ENCODE results near the gene HYAL2.

HYAL2 gene

DNA sequence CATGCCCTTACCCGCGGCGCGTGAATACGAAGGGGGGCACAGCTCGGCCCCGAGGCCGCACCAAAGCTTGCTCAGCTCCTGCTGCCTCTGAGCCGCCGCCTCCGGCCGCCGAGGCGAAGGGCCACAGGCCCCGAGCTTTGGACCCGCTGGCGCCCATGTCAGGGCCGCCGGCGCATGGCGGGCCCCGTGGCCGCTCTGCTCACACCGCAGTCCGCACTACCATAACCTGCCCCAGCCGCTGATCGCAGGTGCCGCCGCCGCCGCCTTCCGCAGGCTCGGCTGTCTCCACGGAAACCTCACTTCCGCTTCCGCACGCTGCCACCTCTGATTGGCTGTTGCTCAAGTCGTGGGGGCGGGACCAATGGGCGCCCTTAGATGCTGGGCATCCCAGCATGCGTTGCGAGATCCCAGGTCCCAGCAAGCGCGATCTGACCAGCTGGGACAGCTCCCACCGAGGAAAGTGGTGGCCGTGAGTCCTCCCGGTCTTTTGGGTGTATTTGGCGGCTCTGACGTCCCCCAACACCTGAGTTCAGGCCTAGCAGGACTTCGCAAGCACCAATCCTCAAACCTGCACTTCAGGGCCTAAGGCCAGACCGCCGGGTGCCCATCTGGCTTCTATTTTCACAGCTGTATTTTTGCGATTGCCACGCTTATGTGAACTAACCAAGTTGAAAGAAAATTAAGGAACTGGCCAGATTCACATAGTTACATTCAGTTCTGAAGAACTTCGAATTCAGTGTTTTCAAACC lies 5.6 kb upstream of the HYAL2 start, which contains the start of gene TUSC2:
Gene TUSC2, minus strand, starts transcription at position 281 of the 749 bp plus-strand sequence. Its CDS starts 124 bp downstream, at position 157.
- DNase-seq: peak; percentile 92
- H3K9me3 Mint-ChIP-seq: no peaks in the 10 kb centered on the region
- H3K27me3 Mint-ChIP-seq: no peaks in the 10 kb centered on the region
- H3K4me3 Mint-ChIP-seq: peak within 1 kb of the TSS; percentile 93 to 95
- H3K27ac Mint-ChIP-seq: peak within 1 kb of the TSS; percentile 94
- peak; percentile 94 to 96 for ATAC-seq (replicated peaks)
- peaks cover 21 to 72% of the 10 kb centered on the region in 2 donors for H3K4me1 Mint-ChIP-seq
- peaks cover 32 to 43% of the 10 kb centered on the region in 2 donors for H3K36me3 Mint-ChIP-seq

DNA sequence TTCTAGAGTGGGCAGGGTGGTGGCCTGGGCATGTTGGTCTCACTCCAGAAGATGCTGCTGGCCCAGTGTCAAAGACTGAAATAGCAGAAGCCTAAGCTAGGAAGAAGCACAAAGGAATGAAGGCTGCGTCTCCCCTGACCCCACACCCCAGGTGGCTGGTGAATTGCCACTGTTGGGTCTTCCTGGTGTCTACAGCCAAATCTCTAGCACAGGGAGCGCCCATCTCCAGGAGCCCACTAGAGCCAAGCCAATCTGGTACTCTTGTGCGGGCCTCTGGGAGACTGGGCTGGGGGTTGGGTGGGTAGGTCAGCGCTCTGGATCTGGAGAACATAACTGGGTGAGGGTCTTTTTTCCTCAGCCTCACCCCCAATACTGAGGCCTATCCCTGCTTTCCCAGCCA lies 4.6 kb upstream of the HYAL2 start:
- peak overlapping the region; percentile 65 for H3K27ac Mint-ChIP-seq
- no peaks in the 10 kb centered on the region for H3K27me3 Mint-ChIP-seq
- H3K9me3 Mint-ChIP-seq: no peaks in the 10 kb centered on the region
- DNase-seq: no peak
- H3K36me3 Mint-ChIP-seq: peaks cover 32 to 45% of the 10 kb centered on the region in 2 donors
- peak overlapping the region; percentile 93 to 95 for H3K4me3 Mint-ChIP-seq
- peaks cover 24 to 76% of the 10 kb centered on the region in 2 donors for H3K4me1 Mint-ChIP-seq
- no peak for ATAC-seq (replicated peaks)

DNA sequence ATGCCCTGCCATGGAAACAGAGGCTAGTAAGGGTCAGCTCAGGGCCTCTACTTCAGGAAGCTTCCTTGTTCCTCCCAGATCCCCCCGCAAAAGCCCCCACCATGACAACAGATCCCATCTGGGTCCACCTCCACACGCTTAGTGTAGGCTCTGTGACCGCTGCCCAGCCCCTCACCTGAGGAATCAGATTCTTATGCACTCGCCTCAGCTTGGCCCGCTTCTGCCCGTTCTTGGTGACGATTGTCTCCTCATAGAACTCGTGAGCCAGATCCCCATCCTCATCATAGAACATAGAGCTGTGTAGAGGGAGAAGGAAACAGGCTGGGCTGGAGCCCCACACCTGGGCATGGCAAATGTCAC lies 3.6 kb upstream of the HYAL2 start:
- no peak for ATAC-seq (replicated peaks)
- Mint-ChIP-seq H3K27me3 (no peaks in the 10 kb centered on the region), H3K27ac (no peak overlapping the region), H3K9me3 (no peaks in the 10 kb centered on the region), H3K36me3 (peaks cover 29 to 45% of the 10 kb centered on the region in 2 donors), H3K4me1 (peaks cover 24 to 81% of the 10 kb centered on the region in 2 donors), H3K4me3 (peak overlapping the region; percentile 25 to 35)
- no peak for DNase-seq

GRCh38 chr3:50325497-50326181 lies 3.1 kb upstream of the HYAL2 start:
- Mint-ChIP-seq H3K4me3 (peak overlapping the region in 1 of 2 donors; percentile 19), H3K27ac (no peak overlapping the region), H3K27me3 (no peaks in the 10 kb centered on the region), H3K36me3 (peaks cover 24 to 44% of the 10 kb centered on the region in 2 donors), H3K9me3 (no peaks in the 10 kb centered on the region), H3K4me1 (peaks cover 25 to 83% of the 10 kb centered on the region in 2 donors)
- no peak for ATAC-seq (replicated peaks)
- no peak for DNase-seq

- Mint-ChIP-seq H3K4me3 (no peak overlapping the region), H3K4me1 (peaks cover 28 to 89% of the 10 kb centered on the region in 2 donors), H3K9me3 (no peaks in the 10 kb centered on the region), H3K27me3 (no peaks in the 10 kb centered on the region), H3K36me3 (peaks cover 20 to 39% of the 10 kb centered on the region in 2 donors), H3K27ac (no peak overlapping the region)
- no peak for DNase-seq
- no peak for ATAC-seq (replicated peaks)
Measured at GRCh38 chr3:50325113-50325480, 2.6 kb upstream of the HYAL2 start.

DNA sequence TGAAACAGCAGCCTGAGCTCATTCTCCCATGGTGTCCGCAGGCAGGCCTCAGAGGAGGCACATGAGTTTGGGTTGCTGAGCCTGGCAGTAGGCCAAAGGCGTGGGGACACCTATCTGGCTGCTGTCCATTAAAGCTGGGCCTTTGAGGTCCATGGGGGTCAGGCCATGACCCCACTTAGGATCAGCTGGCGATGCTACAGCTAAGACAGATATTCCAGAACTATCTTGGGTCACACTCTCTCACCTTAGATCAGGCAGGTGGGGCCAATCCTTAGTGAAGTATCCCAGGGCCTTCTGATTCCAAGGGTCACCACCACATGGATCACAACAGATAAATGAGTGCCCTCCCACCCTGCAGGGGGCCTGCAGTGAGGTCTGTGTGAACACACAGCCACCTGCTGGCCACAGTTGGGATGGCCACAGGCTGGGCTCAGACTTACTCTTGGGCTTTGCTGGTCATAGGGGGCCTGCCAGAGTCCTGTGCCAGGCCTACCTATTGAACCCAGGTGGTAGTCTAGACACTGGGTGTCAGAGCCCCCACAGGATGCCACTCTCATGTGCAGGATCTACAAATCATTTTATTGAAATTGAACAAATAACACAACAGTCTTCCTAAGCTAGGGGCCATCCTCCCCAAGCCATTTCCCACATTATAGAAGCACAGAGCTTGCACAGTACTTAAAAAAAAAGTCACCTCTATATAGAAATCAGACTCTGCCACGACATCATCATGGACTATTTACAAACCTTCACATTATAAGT lies 2.0 kb upstream of the HYAL2 start:
- DNase-seq: peak; percentile 60

DNA sequence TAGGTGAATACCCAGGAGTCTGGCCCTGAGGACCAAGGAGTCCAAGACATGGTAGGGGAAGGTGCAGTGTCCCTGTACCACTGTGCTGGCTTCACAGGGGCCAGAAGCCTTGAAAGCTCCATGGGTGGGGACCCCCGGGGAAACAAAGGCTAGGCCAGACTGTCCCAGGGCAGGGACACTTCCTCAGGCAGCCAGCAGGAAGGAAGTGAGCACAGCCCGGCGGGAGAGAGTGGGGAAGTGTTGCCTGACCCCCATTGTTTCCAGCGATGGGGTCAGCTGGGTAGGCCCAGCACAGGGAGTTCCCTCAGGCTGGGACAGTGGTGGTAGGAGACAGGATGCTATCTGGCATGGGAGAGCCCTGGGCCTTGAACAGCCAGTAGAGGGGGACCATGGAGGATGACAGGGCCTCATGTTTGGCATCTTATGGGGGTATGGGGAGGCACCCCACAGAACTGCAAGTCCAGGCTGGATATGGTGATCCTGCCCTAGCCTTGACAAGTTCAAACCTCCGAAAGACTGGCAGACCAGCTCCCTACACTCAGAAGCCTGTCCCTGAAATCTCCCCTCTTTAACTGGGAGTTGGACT lies 1.2 kb upstream of the HYAL2 start:
- Mint-ChIP-seq H3K27ac (peak overlapping the region; percentile 65), H3K9me3 (no peaks in the 10 kb centered on the region), H3K36me3 (peaks cover 17 to 42% of the 10 kb centered on the region in 2 donors), H3K27me3 (no peaks in the 10 kb centered on the region), H3K4me1 (peaks cover 34 to 90% of the 10 kb centered on the region in 2 donors), H3K4me3 (no peak overlapping the region)
- DNase-seq: no peak
- no peak for ATAC-seq (replicated peaks)

More for the DNA sequence above, 2.0 kb upstream of the HYAL2 start:
- peaks cover 16 to 35% of the 10 kb centered on the region in 2 donors for H3K36me3 Mint-ChIP-seq
- no peaks in the 10 kb centered on the region for H3K27me3 Mint-ChIP-seq
- peak; percentile 35 to 38 for ATAC-seq (replicated peaks)
- no peak overlapping the region for H3K4me3 Mint-ChIP-seq
- peaks cover 27 to 89% of the 10 kb centered on the region in 2 donors for H3K4me1 Mint-ChIP-seq
- no peaks in the 10 kb centered on the region for H3K9me3 Mint-ChIP-seq
- H3K27ac Mint-ChIP-seq: no peak overlapping the region

DNA sequence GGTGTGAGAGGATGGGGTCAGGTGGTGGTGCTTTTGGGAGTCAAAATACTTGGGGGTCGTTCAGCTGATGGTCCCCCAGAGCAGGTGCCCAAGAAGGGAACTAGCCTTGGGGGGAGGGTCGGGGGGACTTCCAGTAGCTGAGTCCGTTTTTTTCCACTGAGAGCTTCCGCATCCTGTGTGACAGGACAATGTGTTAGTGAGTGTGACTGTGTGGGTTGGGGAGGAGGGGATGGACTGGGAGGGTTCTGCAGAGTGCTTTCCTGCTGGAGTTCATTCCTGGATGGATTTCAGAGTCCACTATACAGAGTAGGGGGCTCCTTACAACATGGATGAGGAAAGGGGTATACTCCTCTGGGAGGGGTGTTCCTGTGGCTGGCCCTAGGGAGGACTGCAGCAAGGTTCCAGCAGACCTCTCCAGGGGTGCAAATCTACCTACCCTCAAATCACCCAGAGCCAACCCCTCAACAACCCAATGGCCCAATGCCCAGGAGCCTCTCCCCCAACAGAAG lies 601 bp upstream of the HYAL2 start:
- peaks cover 17 to 42% of the 10 kb centered on the region in 2 donors for H3K36me3 Mint-ChIP-seq
- ATAC-seq (replicated peaks) (no peak), DNase-seq (no peak)
- H3K27ac Mint-ChIP-seq: peak overlapping the region; percentile 65
- no peaks in the 10 kb centered on the region for H3K9me3 Mint-ChIP-seq
- H3K4me3 Mint-ChIP-seq: peak overlapping the region in 1 of 2 donors; percentile 39
- peaks cover 37 to 90% of the 10 kb centered on the region in 2 donors for H3K4me1 Mint-ChIP-seq
- H3K27me3 Mint-ChIP-seq: no peaks in the 10 kb centered on the region

DNA sequence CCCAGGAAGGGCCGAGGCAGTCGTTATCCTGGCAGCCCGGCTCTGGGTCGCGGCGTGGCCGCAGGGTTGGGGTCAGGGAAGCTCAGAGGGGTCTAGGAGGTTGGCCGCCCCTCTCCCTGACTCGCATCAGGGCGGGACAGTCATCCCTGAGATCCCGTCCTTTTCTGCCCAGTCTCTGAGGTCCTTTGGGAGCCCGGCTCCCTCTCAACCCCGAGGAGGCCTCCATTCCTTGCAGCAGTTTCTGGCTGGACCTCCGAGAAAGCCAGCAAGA lies 495 bp downstream of the HYAL2 start:
- no peak for ATAC-seq (replicated peaks)
- Mint-ChIP-seq H3K4me1 (peaks cover 39 to 84% of the 10 kb centered on the region in 2 donors), H3K27ac (no peak overlapping the region), H3K4me3 (peak overlapping the region; percentile 84 to 90), H3K9me3 (no peaks in the 10 kb centered on the region), H3K36me3 (peaks cover 20 to 42% of the 10 kb centered on the region in 2 donors), H3K27me3 (no peaks in the 10 kb centered on the region)
- DNase-seq: no peak

DNA sequence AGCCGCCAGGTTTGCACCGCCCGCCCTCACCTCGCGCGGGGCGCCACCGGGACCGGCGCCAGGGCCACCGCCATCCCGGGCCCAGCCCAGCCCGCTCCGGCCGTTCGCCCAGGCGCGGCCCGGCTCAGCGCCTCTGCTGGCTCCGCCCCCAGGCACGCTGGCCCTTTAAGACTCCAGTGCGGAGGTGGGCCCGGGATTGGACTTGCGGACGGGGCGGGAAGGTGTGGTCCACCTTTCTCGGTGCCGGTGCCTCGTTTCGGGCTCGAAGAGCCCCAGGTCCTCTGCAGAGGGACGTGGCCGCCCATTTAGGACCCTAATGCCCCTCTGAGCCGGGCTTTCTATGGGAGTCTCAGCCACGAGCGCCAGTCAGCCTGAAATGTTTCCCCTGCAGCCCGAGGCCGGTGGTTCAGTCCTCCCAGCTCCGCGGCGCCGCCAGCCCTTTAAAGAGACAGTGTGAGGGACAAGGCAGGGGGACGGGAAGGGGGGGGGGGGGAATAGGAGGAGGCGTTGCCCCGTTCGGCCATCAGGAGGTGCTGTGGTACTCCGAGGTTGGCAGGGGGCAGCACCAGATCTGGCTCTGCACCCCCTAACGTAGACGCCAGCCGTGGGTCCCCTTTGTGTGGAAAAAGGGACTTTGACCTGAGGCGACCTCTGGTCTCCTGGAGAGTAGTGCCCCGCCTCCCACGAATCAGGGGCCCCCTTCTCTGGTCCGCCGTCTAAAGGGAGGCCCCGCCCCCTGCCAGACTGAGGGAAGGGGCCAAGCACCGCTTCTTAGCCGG lies 1.0 kb downstream of the HYAL2 start:
- peaks cover 40 to 83% of the 10 kb centered on the region in 2 donors for H3K4me1 Mint-ChIP-seq
- peak overlapping the region; percentile 84 to 90 for H3K4me3 Mint-ChIP-seq
- peak; percentile 83 to 89 for ATAC-seq (replicated peaks)
- peaks cover 25 to 45% of the 10 kb centered on the region in 2 donors for H3K36me3 Mint-ChIP-seq
- H3K9me3 Mint-ChIP-seq: no peaks in the 10 kb centered on the region
- no peaks in the 10 kb centered on the region for H3K27me3 Mint-ChIP-seq
- peak overlapping the region; percentile 99 for H3K27ac Mint-ChIP-seq
- DNase-seq: peak; percentile 82

- ATAC-seq (replicated peaks) (peak; percentile 66 to 72), DNase-seq (no peak)
- H3K27ac Mint-ChIP-seq: peak overlapping the region; percentile 87
- H3K4me3 Mint-ChIP-seq: peak overlapping the region; percentile 86 to 90
- no peaks in the 10 kb centered on the region for H3K27me3 Mint-ChIP-seq
- H3K36me3 Mint-ChIP-seq: peaks cover 26 to 46% of the 10 kb centered on the region in 2 donors
- no peaks in the 10 kb centered on the region for H3K9me3 Mint-ChIP-seq
- H3K4me1 Mint-ChIP-seq: peaks cover 44 to 82% of the 10 kb centered on the region in 2 donors
Measured at GRCh38 chr3:50320853-50321335, 1.7 kb downstream of the HYAL2 start.

DNA sequence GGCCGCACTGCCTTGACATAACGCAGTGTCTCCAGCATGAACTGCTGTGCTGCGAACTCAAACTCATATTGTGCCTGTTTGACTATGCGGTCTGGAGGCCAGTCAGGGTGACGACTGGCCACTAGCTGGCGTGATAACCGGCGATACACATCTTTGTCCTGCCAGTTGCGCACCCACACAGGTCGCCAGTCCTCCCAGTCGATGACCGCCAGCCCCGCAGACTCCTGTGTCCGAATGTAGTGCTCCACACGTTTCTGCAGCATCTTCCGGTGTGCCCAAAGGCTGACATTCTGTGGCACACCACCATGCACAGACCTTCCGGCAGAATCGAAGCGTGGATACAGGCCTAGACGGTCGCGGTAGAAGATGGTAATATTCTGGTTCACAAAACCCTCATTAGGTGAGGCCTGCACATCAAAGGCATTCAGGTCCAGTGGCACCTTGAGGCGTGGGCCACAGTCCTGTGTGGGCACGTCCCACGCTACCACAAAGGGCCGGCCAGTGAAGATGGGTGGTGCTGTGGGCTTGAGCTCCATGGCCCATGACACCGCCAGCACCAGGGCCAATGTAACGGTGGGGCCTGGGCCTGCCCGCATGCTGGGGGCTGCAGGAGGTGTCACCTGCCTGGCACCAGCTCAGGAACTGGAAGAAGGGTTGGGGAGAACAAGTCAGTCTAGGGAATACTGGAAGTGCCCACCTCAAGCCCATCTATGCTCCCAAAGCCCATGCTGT lies 2.5 kb downstream of the HYAL2 start:
- Mint-ChIP-seq H3K9me3 (no peaks in the 10 kb centered on the region), H3K27ac (peak overlapping the region; percentile 62), H3K4me3 (peak overlapping the region; percentile 86 to 90), H3K4me1 (peaks cover 44 to 77% of the 10 kb centered on the region in 2 donors), H3K27me3 (no peaks in the 10 kb centered on the region), H3K36me3 (peaks cover 24 to 45% of the 10 kb centered on the region in 2 donors)
- ATAC-seq (replicated peaks): no peak
- no peak for DNase-seq

Measured in stimulated activated naive B cell treated with anti-CD40 and anti-IgM and Interleukin-4, amounts not matched to agents 10 μg/mL and 1 μg/mL and 100 μg/mL, for 72 hours (primary cell).